ENCODE results near the gene NR4A2. TPM values are rescaled to one million over a fixed set of nuclear protein-coding genes. Genes with fewer than 3 reads are reported as not detected.

The NR4A2 gene
- total RNA-seq, 1 experiment from 2014 or later = 17.9 TPM

- RAD21 ChIA-PET (ENCODE audit: low non-redundant PET in 1 of 2, low total read pairs in 2 of 2, uncharacterized antibody in 2 of 2, unreplicated experiment in 2 of 2) = no interaction called here
- Histone ChIP-seq H3K27ac (ENCODE audit: low read depth, low read length) (no peak overlapping the region), H3K9me2 (ENCODE audit: insufficient read depth) (no peaks in the 10 kb centered on the region), H3K4me1 (ENCODE audit: control insufficient read depth in 1 of 2, insufficient read depth in 2 of 2, low read length in 2 of 2) (no peaks in the 10 kb centered on the region), H3K4me3 (replicated peaks in 1 of 2; ENCODE audit: low read depth in 1 of 2, low read length in 2 of 2) (no peak overlapping the region), H3K4me2 (ENCODE audit: low read length) (no peak overlapping the region), H4K20me1 (ENCODE audit: insufficient read depth) (no peaks in the 10 kb centered on the region), H3K9ac (ENCODE audit: low read length) (no peak overlapping the region), H3K79me2 (ENCODE audit: insufficient read depth, low read length) (no peaks in the 10 kb centered on the region), H3K27me3 (ENCODE audit: insufficient read depth, low read length) (no peaks in the 10 kb centered on the region), H2AFZ (ENCODE audit: low read depth, low read length, poor library complexity, severe bottlenecking) (no peak overlapping the region), H3K9me3 (ENCODE audit: control insufficient read depth in 1 of 2, insufficient read depth in 1 of 2, low read depth in 1 of 2, low read length in 2 of 2) (no peaks in the 10 kb centered on the region), H3K36me3 (ENCODE audit: control insufficient read depth in 1 of 2, insufficient read depth in 2 of 2, low read length in 2 of 2) (no peaks in the 10 kb centered on the region)
- POLR2A ChIA-PET = no interaction called here
- DNase-seq (ENCODE audit: low read depth, low spot score) (no peak), ATAC-seq (no peak)
- BruUV-seq (replicated peaks) = no TSS peak
- TF ChIP-seq CBX3 (IDR thresholded peaks at IDR 0.05; ENCODE audit: low read depth) (no peak), EGR1 (IDR thresholded peaks at IDR 0.05; ENCODE audit: low read depth) (no peak), POLR2AphosphoS5 (IDR thresholded peaks at IDR 0.05; ENCODE audit: low read depth, low read length) (no peak), RAD21 (IDR thresholded peaks at IDR 0.05; ENCODE audit: low read depth) (no peak), CTCF (IDR thresholded peaks at IDR 0.05 in 2 of 3, conservative IDR thresholded peaks at IDR 0.05 in 1 of 3; ENCODE audit: borderline replicate concordance in 1 of 3, insufficient read depth in 1 of 3, low read depth in 2 of 3, low read length in 2 of 3) (no peak), YY1 (IDR thresholded peaks at IDR 0.05; ENCODE audit: extremely low read depth, insufficient replicate concordance, low read depth, low read length) (no peak), ZBTB33 (IDR thresholded peaks at IDR 0.05; ENCODE audit: extremely low read depth, insufficient replicate concordance, low read length) (no peak), POLR2A (IDR thresholded peaks at IDR 0.05; ENCODE audit: borderline replicate concordance, extremely low read depth, insufficient read depth, insufficient read length) (no peak), EZH2 (IDR thresholded peaks at IDR 0.05) (no peak), SRF (IDR thresholded peaks at IDR 0.05; ENCODE audit: low read depth) (no peak), SP1 (IDR thresholded peaks at IDR 0.05; ENCODE audit: low read depth) (no peak)
- intact Hi-C loops (cut with micrococcal nuclease) = no loop called here
- CTCF ChIA-PET = no interaction called here
These were observed 32.2 kb downstream of the NR4A2 start for GRCh38 chr2:156300337-156300736.
